Neural cell (in vitro differentiated cells): ENCODE results near the gene PPP2R2D.

Experiments used
- EP300 ChIP-seq: fragments of 450-650 bp; conservative IDR thresholded peaks from 2 replicates; pipeline ENCODE4 v1.6.1; 2014; ENCODE audit warnings: antibody characterized with exemption, mild to moderate bottlenecking, moderate library complexity; ENCODE audit not compliant: poor library complexity, severe bottlenecking
- EZH2 ChIP-seq: fragments of 200-600, 300-800 bp; shearing (Covaris generic), sonication (generic); IDR thresholded peaks from 2 replicates; pipeline ENCODE4 v1.6.1; 2014; ENCODE audit warnings: antibody characterized with exemption, low read length, borderline replicate concordance, mild to moderate bottlenecking; ENCODE audit not compliant: insufficient read depth, poor library complexity, severe bottlenecking
- POLR2AphosphoS5 ChIP-seq: IDR thresholded peaks from 2 replicates; pipeline ENCODE4 v1.6.1; 2012
- RAD21 ChIP-seq: fragments of 450-650 bp; conservative IDR thresholded peaks from 2 replicates; pipeline ENCODE4 v1.6.1; 2014; ENCODE audit warnings: antibody characterized with exemption, mild to moderate bottlenecking, moderate library complexity
- TF ChIP-seq, protein P1 (sequence below): fragments of 450-650 bp; IDR thresholded peaks from 2 replicates; pipeline ENCODE4 v1.5.1; 2014; ENCODE audit warnings: antibody characterized with exemption, mild to moderate bottlenecking, moderate library complexity; ENCODE audit not compliant: poor library complexity, severe bottlenecking
- TF ChIP-seq, protein P2 (sequence below): IDR thresholded peaks from 2 replicates; pipeline ENCODE4 v1.6.1; 2012; ENCODE audit warnings: borderline replicate concordance

GRCh38 chr10:131961047-131961776 lies 60.4 kb downstream of the PPP2R2D start:
- TF ChIP-seq EP300 (no peak), EZH2 (no peak), RAD21 (no peak), POLR2AphosphoS5 (no peak)
- TF ChIP-seq, protein P1, sequence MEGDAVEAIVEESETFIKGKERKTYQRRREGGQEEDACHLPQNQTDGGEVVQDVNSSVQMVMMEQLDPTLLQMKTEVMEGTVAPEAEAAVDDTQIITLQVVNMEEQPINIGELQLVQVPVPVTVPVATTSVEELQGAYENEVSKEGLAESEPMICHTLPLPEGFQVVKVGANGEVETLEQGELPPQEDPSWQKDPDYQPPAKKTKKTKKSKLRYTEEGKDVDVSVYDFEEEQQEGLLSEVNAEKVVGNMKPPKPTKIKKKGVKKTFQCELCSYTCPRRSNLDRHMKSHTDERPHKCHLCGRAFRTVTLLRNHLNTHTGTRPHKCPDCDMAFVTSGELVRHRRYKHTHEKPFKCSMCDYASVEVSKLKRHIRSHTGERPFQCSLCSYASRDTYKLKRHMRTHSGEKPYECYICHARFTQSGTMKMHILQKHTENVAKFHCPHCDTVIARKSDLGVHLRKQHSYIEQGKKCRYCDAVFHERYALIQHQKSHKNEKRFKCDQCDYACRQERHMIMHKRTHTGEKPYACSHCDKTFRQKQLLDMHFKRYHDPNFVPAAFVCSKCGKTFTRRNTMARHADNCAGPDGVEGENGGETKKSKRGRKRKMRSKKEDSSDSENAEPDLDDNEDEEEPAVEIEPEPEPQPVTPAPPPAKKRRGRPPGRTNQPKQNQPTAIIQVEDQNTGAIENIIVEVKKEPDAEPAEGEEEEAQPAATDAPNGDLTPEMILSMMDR = no peak
- TF ChIP-seq, protein P2, sequence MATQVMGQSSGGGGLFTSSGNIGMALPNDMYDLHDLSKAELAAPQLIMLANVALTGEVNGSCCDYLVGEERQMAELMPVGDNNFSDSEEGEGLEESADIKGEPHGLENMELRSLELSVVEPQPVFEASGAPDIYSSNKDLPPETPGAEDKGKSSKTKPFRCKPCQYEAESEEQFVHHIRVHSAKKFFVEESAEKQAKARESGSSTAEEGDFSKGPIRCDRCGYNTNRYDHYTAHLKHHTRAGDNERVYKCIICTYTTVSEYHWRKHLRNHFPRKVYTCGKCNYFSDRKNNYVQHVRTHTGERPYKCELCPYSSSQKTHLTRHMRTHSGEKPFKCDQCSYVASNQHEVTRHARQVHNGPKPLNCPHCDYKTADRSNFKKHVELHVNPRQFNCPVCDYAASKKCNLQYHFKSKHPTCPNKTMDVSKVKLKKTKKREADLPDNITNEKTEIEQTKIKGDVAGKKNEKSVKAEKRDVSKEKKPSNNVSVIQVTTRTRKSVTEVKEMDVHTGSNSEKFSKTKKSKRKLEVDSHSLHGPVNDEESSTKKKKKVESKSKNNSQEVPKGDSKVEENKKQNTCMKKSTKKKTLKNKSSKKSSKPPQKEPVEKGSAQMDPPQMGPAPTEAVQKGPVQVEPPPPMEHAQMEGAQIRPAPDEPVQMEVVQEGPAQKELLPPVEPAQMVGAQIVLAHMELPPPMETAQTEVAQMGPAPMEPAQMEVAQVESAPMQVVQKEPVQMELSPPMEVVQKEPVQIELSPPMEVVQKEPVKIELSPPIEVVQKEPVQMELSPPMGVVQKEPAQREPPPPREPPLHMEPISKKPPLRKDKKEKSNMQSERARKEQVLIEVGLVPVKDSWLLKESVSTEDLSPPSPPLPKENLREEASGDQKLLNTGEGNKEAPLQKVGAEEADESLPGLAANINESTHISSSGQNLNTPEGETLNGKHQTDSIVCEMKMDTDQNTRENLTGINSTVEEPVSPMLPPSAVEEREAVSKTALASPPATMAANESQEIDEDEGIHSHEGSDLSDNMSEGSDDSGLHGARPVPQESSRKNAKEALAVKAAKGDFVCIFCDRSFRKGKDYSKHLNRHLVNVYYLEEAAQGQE = no peak
